Neutrophil (primary cell): ENCODE measurements around the gene ZNF441.

Experiments
- H3K27ac ChIP-seq: fragments of 200-600 bp; sonication (generic); 2 replicates; pipeline ENCODE4 v1.5.1; 2016; ENCODE audit warnings: mild to moderate bottlenecking, moderate library complexity
- H3K27me3 ChIP-seq: fragments of 200-600 bp; sonication (generic); 2 replicates; pipeline ENCODE4 v1.6.0; 2016; ENCODE audit warnings: mild to moderate bottlenecking
- H3K36me3 ChIP-seq: fragments of 200-600 bp; sonication (generic); 2 replicates; pipeline ENCODE4 v1.5.1; 2017
- H3K4me1 ChIP-seq, 2 experiments: fragments of 200-600 bp in 1 of 2; sonication (generic) in 1 of 2; 1 replicate in 1 of 2; 2 replicates in 1 of 2; pipeline versions ENCODE4 v1.5.1 to v1.6.1; 2013 to 2016; ENCODE audit warnings: low read depth in 1 of 2, low read length in 1 of 2, mild to moderate bottlenecking in 1 of 2, moderate library complexity in 1 of 2; ENCODE audit not compliant: control insufficient read depth in 1 of 2, insufficient read depth in 1 of 2
- H3K4me3 ChIP-seq, 2 experiments: fragments of 200-600 bp in 1 of 2; sonication (generic) in 1 of 2; 1 replicate in 1 of 2; 2 replicates in 1 of 2; pipeline ENCODE4 v1.5.1; 2013 to 2016; ENCODE audit warnings: low read depth in 1 of 2, low read length in 1 of 2, mild to moderate bottlenecking in 1 of 2, moderate library complexity in 1 of 2
- H3K9me3 ChIP-seq: fragments of 200-600 bp; sonication (generic); 2 replicates; pipeline ENCODE4 v1.5.1; 2016
- TF ChIP-seq, protein P1 (sequence below): fragments of 200-600 bp; sonication (generic); IDR thresholded peaks from 2 replicates; pipeline ENCODE4 v1.5.1; 2016; ENCODE audit warnings: antibody characterized with exemption

ZNF441 gene

DNA sequence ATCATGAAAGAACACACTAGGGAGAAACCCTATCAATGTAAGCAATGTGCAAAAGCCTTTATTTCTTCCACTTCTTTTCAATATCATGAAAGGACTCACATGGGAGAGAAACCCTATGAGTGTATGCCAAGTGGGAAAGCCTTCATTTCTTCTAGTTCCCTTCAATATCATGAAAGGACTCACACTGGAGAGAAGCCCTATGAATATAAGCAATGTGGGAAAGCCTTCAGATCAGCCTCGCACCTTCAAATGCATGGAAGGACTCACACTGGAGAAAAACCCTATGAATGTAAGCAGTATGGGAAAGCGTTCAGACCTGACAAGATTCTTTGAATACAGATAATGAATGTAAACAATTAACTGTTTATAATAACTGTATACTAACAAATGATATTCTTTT, 66.7 kb downstream of the ZNF441 start:
- H3K4me3 ChIP-seq = no peak overlapping the region

More for the DNA sequence above, 66.7 kb downstream of the ZNF441 start:
- Histone ChIP-seq H3K27ac (no peak overlapping the region), H3K9me3 (peaks cover 55% of the 10 kb centered on the region), H3K27me3 (no peaks in the 10 kb centered on the region), H3K4me1 (no peaks in the 10 kb centered on the region), H3K36me3 (peaks cover 15% of the 10 kb centered on the region)
- TF ChIP-seq, protein P1, sequence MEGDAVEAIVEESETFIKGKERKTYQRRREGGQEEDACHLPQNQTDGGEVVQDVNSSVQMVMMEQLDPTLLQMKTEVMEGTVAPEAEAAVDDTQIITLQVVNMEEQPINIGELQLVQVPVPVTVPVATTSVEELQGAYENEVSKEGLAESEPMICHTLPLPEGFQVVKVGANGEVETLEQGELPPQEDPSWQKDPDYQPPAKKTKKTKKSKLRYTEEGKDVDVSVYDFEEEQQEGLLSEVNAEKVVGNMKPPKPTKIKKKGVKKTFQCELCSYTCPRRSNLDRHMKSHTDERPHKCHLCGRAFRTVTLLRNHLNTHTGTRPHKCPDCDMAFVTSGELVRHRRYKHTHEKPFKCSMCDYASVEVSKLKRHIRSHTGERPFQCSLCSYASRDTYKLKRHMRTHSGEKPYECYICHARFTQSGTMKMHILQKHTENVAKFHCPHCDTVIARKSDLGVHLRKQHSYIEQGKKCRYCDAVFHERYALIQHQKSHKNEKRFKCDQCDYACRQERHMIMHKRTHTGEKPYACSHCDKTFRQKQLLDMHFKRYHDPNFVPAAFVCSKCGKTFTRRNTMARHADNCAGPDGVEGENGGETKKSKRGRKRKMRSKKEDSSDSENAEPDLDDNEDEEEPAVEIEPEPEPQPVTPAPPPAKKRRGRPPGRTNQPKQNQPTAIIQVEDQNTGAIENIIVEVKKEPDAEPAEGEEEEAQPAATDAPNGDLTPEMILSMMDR = no peak
